H9 (cell line): ENCODE measurements around the gene KRTAP13-4. TPM values are rescaled to one million over a fixed set of nuclear protein-coding genes. Genes with fewer than 3 reads are reported as not detected.

Source experiments
- DNase-seq: peaks from one replicate; pipeline ENCODE4 v3.0.0-alpha.2; 2017
- H2AFZ ChIP-seq: one replicate; pipeline ENCODE4 v1.6.1; 2013; ENCODE audit warnings: mild to moderate bottlenecking, low read length, control low read depth, moderate library complexity
- H2AK5ac ChIP-seq: 2 replicates; pipeline ENCODE4 v1.6.1; 2013; ENCODE audit warnings: low read length, control low read depth, mixed read lengths; ENCODE audit not compliant: insufficient read length
- H2BK120ac ChIP-seq: one replicate; pipeline ENCODE4 v1.6.1; 2013; ENCODE audit warnings: low read depth, mild to moderate bottlenecking, low read length, control low read depth, inconsistent platforms; ENCODE audit not compliant: poor library complexity, severe bottlenecking
- H2BK12ac ChIP-seq: 2 replicates; pipeline ENCODE4 v1.6.1; 2013; ENCODE audit warnings: low read length, control low read depth, mixed read lengths, low read depth; ENCODE audit not compliant: insufficient read length
- H2BK15ac ChIP-seq: 2 replicates; pipeline ENCODE4 v1.6.1; 2013; ENCODE audit warnings: low read depth, low read length, control low read depth
- H2BK20ac ChIP-seq: one replicate; pipeline ENCODE4 v1.6.1; 2013; ENCODE audit warnings: low read depth, mild to moderate bottlenecking, low read length, control low read depth, inconsistent platforms; ENCODE audit not compliant: poor library complexity, severe bottlenecking
- H2BK5ac ChIP-seq: 2 replicates; pipeline ENCODE4 v1.6.1; 2013; ENCODE audit warnings: low read length, control low read depth, mixed read lengths; ENCODE audit not compliant: insufficient read length
- H3K14ac ChIP-seq: 2 replicates; pipeline ENCODE4 v1.6.1; 2013; ENCODE audit warnings: low read length, control low read depth; ENCODE audit not compliant: insufficient read depth
- H3K18ac ChIP-seq: 2 replicates; pipeline ENCODE4 v1.6.1; 2013; ENCODE audit warnings: low read depth, mild to moderate bottlenecking, mixed read lengths, low read length, control low read depth; ENCODE audit not compliant: insufficient read length
- H3K23ac ChIP-seq: 2 replicates; pipeline ENCODE4 v1.6.1; 2013; ENCODE audit warnings: low read length, control low read depth, mixed read lengths, low read depth; ENCODE audit not compliant: insufficient read length
- H3K23me2 ChIP-seq: 2 replicates; pipeline ENCODE4 v1.6.1; 2013; ENCODE audit warnings: low read depth, mild to moderate bottlenecking, mixed read lengths, low read length, control low read depth; ENCODE audit not compliant: insufficient read length, poor library complexity, severe bottlenecking
- H3K27ac ChIP-seq: 2 replicates; pipeline ENCODE4 v1.5.1; 2013; ENCODE audit warnings: low read length, control low read depth, mixed read lengths, low read depth; ENCODE audit not compliant: insufficient read length
- H3K27me3 ChIP-seq: 2 replicates; pipeline ENCODE4 v1.6.1; 2013; ENCODE audit warnings: low read length, control low read depth, inconsistent platforms; ENCODE audit not compliant: insufficient read depth
- H3K4ac ChIP-seq: 2 replicates; pipeline ENCODE4 v1.6.1; 2013; ENCODE audit warnings: low read depth, mild to moderate bottlenecking, control low read depth, inconsistent platforms, low read length, moderate library complexity
- H3K4me1 ChIP-seq: 2 replicates; pipeline ENCODE4 v1.6.1; 2013; ENCODE audit warnings: low read length, control low read depth, inconsistent platforms; ENCODE audit not compliant: insufficient read depth
- H3K4me2 ChIP-seq: 2 replicates; pipeline ENCODE4 v1.6.1; 2013; ENCODE audit warnings: low read length, control low read depth, mixed read lengths; ENCODE audit not compliant: insufficient read length, insufficient read depth
- H3K56ac ChIP-seq: 2 replicates; pipeline ENCODE4 v1.6.1; 2013; ENCODE audit warnings: low read depth, mild to moderate bottlenecking, mixed read lengths, low read length, control low read depth; ENCODE audit not compliant: insufficient read length
- H3K79me1 ChIP-seq: 2 replicates; pipeline ENCODE4 v1.6.1; 2013; ENCODE audit warnings: low read depth, mild to moderate bottlenecking, moderate library complexity, low read length, control low read depth, inconsistent platforms; ENCODE audit not compliant: insufficient read depth, poor library complexity, severe bottlenecking
- H3K79me2 ChIP-seq: 2 replicates; pipeline ENCODE4 v1.6.1; 2013; ENCODE audit warnings: low read length, control low read depth, inconsistent platforms; ENCODE audit not compliant: insufficient read depth
- H3K9ac ChIP-seq: 2 replicates; pipeline ENCODE4 v1.6.1; 2013; ENCODE audit warnings: low read length, control low read depth, mixed read lengths; ENCODE audit not compliant: insufficient read length; ENCODE audit errors: extremely low read depth
- H3K9me3 ChIP-seq: one replicate; pipeline ENCODE4 v1.6.1; 2013; ENCODE audit warnings: low read depth, low read length, inconsistent platforms; ENCODE audit not compliant: control insufficient read depth
- H3T11ph ChIP-seq: one replicate; pipeline ENCODE4 v1.6.1; 2013; ENCODE audit warnings: mild to moderate bottlenecking, low read length, control low read depth, inconsistent platforms
- H4K20me1 ChIP-seq: one replicate; pipeline ENCODE4 v1.6.1; 2013; ENCODE audit not compliant: control insufficient read depth, insufficient read length, insufficient read depth
- H4K5ac ChIP-seq: 2 replicates; pipeline ENCODE4 v1.6.1; 2013; ENCODE audit warnings: low read depth, mild to moderate bottlenecking, mixed read lengths, low read length, control low read depth; ENCODE audit not compliant: insufficient read length
- H4K8ac ChIP-seq: replicated peaks from 2 replicates; pipeline ENCODE4 v1.6.1; 2013; ENCODE audit warnings: low read length, control low read depth, mixed read lengths, low read depth; ENCODE audit not compliant: insufficient read length
- H4K91ac ChIP-seq: 2 replicates; pipeline ENCODE4 v1.6.1; 2013; ENCODE audit warnings: low read depth, mild to moderate bottlenecking, moderate library complexity, mixed read lengths, low read length, control low read depth; ENCODE audit not compliant: insufficient read length
- H3K27ac Mint-ChIP-seq, 3 experiments: 2 replicates in 2 of 3; 3 replicates in 1 of 3; pipeline ENCODE4 v1.8.0; 2020 to 2021; ENCODE audit warnings: mixed read lengths in 3 of 3, mild to moderate bottlenecking in 1 of 3, moderate library complexity in 1 of 3
- H3K27me3 Mint-ChIP-seq: 2 replicates; pipeline ENCODE4 v1.8.0; 2021; ENCODE audit warnings: low read depth, mild to moderate bottlenecking, moderate library complexity, mixed read lengths
- H3K36me3 Mint-ChIP-seq, 3 experiments: 2 replicates in 2 of 3; 3 replicates in 1 of 3; pipeline ENCODE4 v1.8.0; 2020 to 2021; ENCODE audit warnings: low read depth in 3 of 3, mixed read lengths in 3 of 3; ENCODE audit not compliant: insufficient read depth in 1 of 3
- H3K4me1 Mint-ChIP-seq, 2 experiments: 2 replicates each; pipeline ENCODE4 v1.8.0; 2020; ENCODE audit warnings: mixed read lengths in 2 of 2
- H3K4me3 Mint-ChIP-seq, 2 experiments: 2 replicates in 1 of 2; 3 replicates in 1 of 2; pipeline ENCODE4 v1.8.0; 2020 to 2021; ENCODE audit warnings: mild to moderate bottlenecking in 2 of 2, mixed read lengths in 2 of 2, moderate library complexity in 1 of 2
- H3K9me3 Mint-ChIP-seq, 2 experiments: 2 replicates in 1 of 2; 3 replicates in 1 of 2; pipeline ENCODE4 v1.8.0; 2020; ENCODE audit warnings: mild to moderate bottlenecking in 2 of 2, mixed read lengths in 2 of 2, moderate library complexity in 1 of 2
- WGBS: extraction: QIAGEN DNeasy Blood & Tissue Kit; methylation state at CpG from one replicate; pipeline ENCODE4 v1.1.7; 2013; ENCODE audit warnings: missing lambda C conversion rate, low lambda C conversion rate, mixed read lengths; ENCODE audit not compliant: insufficient read length; ENCODE audit errors: extremely low coverage; 5-methylcytosine and 5-hydroxymethylcytosine counted together
- total RNA-seq: library from RNA; stranded (reverse); gene quantifications from 2 replicates; pipeline ENCODE4 v1.2.1, GENCODE V29; 2021
- TF ChIP-seq, protein P1 (sequence below): fragments of 200-600 bp; sonication (generic); conservative IDR thresholded peaks from 3 replicates; pipeline ENCODE4 v1.8.0; 2021; ENCODE audit warnings: antibody characterized with exemption, mild to moderate bottlenecking

Gene KRTAP13-4
- total RNA-seq, 1 experiment from 2014 or later: 0.39 TPM

- no peaks in the 10 kb centered on the region for H3K79me1 ChIP-seq
- Mint-ChIP-seq H3K4me3 (no peak overlapping the region), H3K9me3 (peaks cover 0 to 2% of the 10 kb centered on the region in 2 experiments; a peak in 1 of 5 replicates), H3K4me1 (no peaks in the 10 kb centered on the region), H3K36me3 (no peaks in the 10 kb centered on the region; a peak in 1 of 7 replicates), H3K27me3 (no peaks in the 10 kb centered on the region), H3K27ac (no peak overlapping the region)
- no peak overlapping the region for H3T11ph ChIP-seq
- H3K27ac ChIP-seq: no peak overlapping the region
- no peaks in the 10 kb centered on the region for H3K27me3 ChIP-seq
- H3K4me2 ChIP-seq: no peak overlapping the region
- no peak overlapping the region for H2BK5ac ChIP-seq
- H2BK12ac ChIP-seq: no peak overlapping the region
- no peak overlapping the region for H3K4ac ChIP-seq
- WGBS: no CpG with 5 or more reads among the region's 3 CpGs
- DNase-seq: no peak
- H4K91ac ChIP-seq: no peak overlapping the region
- H2BK20ac ChIP-seq: no peak overlapping the region
- H3K4me1 ChIP-seq: no peaks in the 10 kb centered on the region
- H4K8ac ChIP-seq: no peak overlapping the region
- H3K56ac ChIP-seq: no peak overlapping the region
- no peaks in the 10 kb centered on the region for H3K23me2 ChIP-seq
- no peak overlapping the region for H3K23ac ChIP-seq
- H4K5ac ChIP-seq: no peak overlapping the region
- no peaks in the 10 kb centered on the region for H4K20me1 ChIP-seq
- no peak overlapping the region for H2AK5ac ChIP-seq
- no peaks in the 10 kb centered on the region for H3K79me2 ChIP-seq
- H2BK15ac ChIP-seq: no peak overlapping the region
- H3K14ac ChIP-seq: no peak overlapping the region
- H2BK120ac ChIP-seq: no peak overlapping the region
- H3K9me3 ChIP-seq: no peaks in the 10 kb centered on the region
- no peak overlapping the region for H2AFZ ChIP-seq
- TF ChIP-seq, protein P1, sequence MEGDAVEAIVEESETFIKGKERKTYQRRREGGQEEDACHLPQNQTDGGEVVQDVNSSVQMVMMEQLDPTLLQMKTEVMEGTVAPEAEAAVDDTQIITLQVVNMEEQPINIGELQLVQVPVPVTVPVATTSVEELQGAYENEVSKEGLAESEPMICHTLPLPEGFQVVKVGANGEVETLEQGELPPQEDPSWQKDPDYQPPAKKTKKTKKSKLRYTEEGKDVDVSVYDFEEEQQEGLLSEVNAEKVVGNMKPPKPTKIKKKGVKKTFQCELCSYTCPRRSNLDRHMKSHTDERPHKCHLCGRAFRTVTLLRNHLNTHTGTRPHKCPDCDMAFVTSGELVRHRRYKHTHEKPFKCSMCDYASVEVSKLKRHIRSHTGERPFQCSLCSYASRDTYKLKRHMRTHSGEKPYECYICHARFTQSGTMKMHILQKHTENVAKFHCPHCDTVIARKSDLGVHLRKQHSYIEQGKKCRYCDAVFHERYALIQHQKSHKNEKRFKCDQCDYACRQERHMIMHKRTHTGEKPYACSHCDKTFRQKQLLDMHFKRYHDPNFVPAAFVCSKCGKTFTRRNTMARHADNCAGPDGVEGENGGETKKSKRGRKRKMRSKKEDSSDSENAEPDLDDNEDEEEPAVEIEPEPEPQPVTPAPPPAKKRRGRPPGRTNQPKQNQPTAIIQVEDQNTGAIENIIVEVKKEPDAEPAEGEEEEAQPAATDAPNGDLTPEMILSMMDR: no peak
- no peak overlapping the region for H3K9ac ChIP-seq
- H3K18ac ChIP-seq: no peak overlapping the region
Measured at GRCh38 chr21:30437010-30437565, 7.1 kb downstream of the KRTAP13-4 start.
